CD4-positive, alpha-beta T cell treated with Interleukin-1 beta for 1 hour (primary cell): ENCODE data around the gene ZNF592.

Experiments used
- DNase-seq, 2 donors: peaks; one replicate each; pipeline ENCODE4 v3.0.0-alpha.2; 2020 to 2022

ZNF592 gene

DNA sequence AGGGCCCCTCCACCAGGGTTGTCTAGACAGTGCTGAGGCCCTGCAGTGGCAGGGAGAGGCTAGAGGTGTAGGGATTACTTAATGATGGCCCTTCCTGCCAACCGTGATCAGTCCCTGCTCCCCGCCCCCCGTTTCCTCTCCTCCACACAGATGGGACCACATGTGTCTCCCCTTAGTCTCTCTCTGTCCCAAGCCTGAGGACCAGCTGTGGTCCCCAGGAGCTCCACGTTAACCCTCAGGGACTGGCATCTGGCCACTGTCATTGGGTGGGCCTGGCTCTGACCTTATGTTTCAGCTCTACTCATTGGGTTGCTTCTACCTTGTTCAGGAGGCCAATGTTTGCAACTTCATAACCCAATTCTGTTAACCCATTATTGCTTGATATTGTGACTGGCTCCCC, 62.8 kb downstream of the ZNF592 start:
- no peak for DNase-seq

DNA sequence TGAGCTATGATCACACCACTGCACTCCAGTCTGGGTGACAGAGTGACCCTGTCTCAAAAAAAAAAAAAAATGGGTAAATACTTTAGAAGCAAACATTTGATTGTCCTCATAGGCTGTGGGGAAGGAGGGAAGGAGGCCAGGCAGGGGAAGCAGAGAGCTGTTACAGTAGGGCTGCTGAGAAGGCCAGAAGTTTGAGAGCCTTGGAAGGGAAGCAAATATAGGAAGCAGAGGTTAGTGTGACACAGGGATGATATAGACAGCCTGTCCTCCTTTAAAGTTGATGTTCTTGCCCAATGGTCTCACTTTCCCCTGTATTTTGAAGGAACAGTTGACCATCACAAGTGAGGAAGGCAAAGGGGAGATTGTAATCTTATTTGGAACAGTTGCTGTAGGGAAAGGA, 63.4 kb downstream of the ZNF592 start:
- DNase-seq, result no peak

DNA sequence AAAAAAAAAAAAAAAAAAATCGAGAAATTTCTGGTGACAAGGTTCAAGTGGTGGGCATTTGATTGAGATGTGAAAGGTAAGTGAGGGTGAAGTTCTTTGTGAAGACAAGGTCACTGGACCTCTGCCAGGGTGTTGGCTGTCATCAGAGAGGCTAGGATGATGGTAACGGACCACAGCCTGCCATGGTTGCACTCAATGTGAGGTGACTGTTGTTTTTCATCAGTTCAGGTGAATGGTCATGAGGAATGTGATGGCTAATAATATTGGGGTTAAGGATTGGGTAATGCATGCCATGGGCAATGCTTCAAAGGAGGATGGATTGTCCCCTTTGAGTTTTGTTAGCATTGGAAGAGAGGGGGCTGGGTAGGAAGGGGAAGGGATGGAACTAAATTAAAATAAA, 64.5 kb downstream of the ZNF592 start:
- DNase-seq, result no peak

DNA sequence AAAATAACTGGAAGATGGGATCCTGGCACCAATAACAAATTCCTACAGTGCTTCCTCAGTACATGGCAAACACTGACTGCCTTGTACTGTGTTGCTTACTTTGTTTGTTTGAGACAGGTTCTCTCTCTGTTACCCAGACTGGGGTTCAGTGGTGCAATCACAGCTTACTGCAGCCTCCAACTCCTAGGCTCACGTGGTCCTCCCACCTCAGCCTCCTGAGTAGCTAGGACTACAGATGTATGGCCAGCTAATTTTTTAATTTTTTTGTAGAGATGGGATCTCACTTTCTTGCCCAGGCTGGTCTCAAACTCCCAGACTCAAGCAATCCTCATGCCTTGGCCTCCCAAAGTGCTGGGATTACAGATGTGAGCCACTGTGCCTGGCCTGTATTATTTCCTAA, 65.0 kb downstream of the ZNF592 start:
- no peak for DNase-seq

DNA sequence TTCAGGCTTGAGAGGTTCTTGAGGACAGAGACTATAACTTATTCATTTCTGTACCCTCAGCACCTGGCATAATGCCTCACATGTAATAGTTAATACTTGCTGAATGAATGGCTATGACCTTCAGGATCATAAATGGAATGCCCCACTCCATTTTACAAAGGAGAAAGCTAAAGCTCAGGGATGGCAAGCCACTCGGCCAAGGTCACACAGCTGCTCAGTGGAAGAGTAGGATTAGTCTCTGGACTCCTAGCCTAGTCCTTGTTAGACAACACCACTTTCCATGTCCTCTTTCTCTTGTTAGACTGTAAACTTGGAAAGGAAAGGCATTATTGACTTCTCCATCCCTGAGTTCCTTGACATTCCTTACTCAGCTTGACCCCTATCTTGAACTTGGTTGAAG, 65.5 kb downstream of the ZNF592 start:
- no peak for DNase-seq

DNA sequence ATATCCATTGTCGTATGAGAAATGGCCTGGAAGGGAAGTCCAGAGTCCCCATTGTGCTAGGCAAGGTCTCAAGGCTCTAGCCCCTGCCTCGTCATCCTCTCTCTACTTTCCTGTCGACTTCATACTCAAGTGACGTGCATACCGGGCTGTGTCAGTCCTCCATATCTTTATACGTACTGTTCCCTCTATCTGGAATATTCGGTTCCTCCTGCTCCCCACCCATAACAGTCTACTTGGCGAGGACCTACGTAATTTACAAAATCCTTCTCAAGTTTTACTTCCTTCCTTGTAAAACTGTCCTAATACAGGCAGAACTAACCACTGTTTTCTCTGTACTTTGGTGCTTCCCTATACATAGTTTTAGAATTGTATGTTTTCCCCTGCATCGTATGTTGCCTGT, 66.5 kb downstream of the ZNF592 start:
- no peak for DNase-seq

DNA sequence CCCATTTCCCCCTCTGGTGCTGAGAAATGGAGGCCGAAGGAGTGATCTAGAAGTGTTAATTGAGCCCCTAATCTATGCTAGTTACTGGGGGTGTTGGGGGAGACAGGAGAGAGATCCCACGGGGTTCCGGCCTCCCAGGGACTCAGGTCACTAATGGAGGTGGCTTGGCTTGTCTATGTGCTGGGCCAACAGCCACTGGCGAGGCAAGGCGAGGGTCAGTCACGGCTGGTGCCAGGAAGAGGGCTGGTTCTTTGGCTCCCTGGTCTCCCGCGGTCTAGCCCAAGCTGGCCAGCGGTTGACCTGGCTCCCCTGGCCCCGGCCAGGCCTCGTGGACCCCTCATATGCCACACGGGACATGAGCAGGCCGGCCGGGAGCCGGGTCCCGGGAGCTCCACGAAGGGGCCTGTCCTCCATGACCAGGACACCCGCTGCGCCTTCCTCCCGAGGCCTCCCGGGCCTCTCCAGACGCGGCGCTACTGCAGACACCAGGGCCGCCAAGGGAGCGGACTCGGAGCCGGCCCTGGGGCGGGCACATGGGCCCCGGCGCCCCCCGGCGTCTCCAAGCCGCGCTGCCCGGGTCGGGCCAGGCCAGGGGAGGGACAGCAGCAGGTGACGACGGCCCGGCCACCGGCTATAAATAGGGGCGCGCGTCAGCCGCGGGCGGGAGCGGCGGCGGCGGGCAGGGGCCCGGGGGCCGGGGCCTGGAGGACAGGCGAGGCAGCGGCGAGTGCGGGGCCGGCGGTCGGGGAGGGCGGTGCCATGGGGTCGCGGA, 68.5 kb downstream of the ZNF592 start, which contains the start of gene ALPK3:
ALPK3 (plus strand) TSS at position 663 of the 772 bp plus-strand sequence; CDS start at position 760, 97 bp downstream.
- DNase-seq, result no peak

DNA sequence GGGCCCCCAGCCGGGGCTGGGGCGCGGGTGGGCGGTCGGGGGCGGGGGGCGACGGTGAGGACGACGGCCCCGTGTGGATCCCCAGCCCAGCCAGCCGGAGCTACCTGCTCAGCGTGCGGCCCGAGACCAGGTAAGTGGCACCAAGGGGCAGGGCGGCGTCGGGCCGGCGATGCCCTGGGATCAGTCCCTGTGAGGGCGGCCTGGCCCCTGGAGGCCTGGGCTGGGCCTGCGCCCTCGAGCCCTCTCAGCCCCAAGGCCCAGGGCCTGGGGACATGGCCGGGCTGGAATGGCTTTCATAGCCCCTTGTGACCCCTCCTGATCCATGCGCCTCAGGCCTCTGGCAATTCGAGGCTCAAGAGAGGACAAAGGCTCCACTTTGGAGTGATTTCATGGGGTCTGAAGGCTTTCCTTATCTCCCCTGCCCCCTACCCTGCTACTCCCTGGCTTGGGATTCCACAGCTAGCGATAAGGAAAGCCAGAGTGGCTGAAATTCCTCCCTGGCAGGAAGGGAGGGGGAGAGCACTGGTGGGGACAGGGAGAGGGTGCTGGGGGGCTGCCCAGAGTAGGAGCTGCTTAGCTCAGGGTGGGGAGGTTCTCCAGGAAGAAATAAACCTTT, 69.2 kb downstream of the ZNF592 start:
- no peak for DNase-seq

DNA sequence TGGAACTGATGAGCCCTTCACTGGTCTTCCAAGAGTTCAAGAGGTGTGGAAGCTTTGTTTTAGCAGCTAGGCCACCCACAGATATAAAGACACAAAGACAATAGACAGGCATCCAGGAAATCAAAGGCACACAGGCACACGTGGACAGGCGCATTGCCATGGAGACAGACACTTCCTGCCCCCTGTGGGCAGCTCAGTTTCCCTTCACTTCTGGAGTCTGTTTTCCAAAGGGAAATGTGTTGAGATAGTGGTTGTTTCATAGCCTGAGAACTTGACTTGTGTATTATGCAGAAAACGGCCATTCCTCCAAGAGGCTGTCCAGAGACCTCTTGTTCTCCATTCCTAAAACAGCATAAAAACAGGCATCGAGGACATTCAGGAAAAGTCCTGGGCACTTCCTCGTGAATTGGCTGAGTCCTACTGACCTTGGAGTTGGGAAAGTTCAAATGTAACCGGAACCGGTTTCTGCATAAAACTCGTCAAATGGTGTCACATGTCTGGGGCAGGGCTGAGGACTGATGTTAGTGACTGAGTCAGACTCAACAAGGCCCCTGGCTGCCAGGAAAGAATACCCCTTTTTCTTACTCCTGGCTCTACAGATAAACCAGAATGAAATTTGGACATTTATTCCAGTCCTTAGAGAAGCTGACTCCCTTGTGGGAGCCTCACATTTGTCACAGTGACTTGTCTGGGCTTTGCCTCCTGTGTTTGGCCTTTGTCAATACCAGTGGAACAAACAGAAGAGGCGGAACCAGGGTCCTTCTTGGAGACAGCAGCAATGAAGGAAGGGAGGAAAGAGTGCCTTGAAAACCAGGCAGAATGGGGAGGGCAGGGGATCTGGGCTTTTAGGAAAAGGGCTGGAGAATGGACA, 70.1 kb downstream of the ZNF592 start:
- DNase-seq, result no peak

DNA sequence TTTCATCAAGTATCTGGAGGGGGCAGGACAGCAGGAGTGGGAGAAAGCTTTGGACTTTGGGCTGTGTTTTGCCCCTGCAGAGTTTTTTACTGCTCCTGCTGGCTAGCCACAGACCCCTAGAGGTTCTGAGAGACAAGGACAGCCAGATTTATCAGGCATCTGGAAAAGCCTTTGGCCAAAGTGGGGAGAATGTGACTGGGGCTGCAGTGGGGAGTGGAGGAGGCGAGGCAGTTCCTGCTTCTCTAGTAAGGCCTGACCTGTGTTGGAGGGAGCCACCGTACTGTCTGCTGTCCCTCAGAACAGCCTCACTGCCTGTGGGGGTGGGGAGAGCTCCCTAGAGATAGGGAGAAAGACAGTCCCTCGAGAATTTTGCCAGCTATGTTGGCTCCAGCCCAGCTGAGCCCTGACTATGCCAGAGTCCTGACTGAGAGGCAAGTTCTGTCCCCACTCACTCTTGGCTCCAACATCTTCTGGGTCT, 70.9 kb downstream of the ZNF592 start:
- DNase-seq, result no peak

DNA sequence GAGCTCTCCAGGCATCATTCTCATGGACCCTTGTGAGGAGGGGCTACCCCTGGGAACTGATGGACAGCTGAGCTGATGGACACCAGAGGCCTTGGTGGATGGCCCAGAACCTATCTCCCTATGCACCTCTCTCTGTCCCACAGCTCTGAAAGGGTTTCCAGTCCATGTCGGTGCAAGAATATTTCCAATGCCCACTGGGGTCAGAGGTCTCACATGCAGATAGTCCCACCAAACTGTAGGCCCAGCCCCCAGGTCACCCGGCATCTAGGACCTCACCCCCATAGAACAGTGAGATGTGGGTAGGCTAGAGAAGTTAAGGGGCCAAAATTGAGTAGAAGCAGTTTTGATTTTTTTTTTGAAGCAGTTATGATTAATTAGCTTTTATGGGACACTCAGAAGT, 71.4 kb downstream of the ZNF592 start:
- DNase-seq, result no peak

DNA sequence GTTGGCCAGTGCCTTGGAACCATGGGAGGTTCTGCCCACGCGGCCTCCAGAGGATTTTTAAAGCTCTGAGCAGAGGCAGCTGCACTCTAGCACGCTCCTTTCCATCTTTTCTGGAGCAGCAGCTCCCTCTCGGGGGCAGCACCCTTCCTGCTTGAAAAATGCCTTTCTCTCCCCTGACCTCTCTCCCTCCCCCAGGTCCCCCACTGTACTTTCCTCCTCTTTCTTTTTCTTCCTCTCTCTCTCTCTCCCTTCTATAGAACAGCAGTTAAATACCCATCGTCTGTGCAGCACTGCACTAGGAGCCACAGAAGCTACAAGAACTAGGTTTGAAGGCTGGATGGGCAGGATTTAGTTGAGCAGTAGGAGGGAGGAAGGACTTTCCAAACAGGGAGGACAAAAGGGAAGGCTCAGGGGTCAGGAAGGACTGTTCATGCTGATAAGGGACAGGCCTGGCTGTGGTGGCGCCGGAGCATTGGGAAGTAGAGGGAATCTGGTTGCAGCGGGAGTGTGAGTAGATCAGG, 73.2 kb downstream of the ZNF592 start:
- no peak for DNase-seq

DNA sequence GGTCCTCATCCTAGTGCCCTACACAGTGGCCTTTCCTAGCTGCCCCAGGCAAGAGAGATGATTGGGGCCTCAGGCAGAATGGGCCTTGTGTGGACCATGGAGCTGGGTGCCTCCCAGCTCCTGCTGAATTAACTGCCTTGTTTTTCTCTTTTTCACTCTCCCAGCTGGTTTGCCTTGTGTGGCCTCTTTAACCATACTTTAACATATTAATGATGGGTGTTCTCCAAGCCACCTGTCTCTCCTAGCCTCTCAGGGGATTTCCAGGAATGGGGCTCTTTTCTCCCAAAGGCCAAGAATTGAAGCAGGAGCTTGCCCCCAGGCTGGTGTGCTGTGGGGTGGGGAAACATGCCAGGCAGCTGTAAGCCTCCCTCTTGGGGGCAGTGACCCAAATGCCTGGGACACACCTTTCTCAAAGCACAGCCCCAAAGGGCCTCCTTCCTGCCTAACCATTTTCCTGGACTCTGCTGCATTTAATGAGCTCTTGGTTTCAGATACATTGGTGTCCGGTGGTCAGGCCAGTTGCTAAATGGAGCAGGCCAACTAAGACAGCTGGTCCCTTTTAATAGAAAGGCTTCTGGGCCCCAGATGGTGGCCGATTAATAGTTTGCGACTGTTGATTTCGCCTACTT, 74.4 kb downstream of the ZNF592 start:
- DNase-seq, result no peak

DNA sequence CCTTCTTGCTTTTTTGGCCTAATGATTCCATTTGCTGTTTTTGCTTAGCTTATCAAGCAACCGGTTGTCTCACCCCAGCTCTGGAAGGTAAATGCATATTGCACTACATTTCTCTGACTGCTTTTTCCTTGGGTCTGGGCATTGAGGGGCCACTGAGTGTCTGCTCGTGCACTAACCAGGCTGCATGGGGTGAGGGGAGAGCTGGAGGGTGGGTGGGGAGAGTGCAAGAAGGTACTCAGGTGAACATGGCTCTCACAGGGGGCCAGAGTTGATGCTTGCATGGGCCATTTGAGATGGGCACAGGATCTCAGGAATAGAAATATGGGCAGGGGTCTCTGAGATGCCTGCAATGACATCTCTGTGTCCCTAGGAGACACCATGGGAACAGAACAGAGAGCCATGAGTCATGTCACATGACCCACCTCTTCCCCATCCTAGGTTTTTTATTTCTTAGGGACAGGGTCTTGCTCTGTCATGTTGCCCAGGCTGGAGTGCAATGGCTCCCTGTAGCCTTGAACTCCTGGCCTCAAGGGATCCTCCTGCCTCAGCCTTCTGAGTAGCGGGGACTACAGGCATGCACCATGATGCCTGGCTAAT, 75.0 kb downstream of the ZNF592 start:
- no peak for DNase-seq

DNA sequence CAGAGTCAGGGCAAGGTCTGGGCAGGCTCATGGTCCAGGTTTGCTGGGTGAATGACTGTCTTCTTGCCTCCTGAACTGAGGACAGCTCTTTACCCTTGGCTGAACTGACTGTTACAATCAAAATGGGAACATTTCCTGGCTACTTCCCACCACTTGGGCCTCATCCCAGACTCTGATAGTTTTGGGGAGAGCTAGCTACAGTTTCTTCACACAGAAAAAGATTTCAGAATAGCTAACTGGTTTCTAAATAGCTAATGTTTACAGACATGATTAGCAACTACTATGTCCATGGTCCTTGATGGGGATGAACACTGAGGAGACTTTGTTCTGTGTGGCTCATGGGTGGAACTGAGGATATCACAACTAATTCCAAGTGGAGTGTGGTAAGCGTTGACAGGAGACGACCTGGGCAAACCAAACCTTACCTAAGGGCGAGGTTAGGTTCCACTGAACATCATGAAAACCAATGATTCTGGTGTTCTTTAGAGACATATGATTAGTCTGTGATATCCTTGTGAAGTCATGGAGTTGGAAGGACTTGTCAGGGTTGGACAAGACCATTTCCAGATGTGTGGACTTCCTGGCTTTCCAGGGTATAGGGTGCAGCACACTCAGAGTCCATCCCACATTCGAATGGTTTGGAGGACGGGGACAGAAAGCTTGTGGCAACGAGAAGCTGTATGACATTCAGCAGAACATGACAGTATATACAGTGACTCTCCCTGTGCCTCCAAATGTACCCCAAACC, 76.0 kb downstream of the ZNF592 start:
- no peak for DNase-seq

DNA sequence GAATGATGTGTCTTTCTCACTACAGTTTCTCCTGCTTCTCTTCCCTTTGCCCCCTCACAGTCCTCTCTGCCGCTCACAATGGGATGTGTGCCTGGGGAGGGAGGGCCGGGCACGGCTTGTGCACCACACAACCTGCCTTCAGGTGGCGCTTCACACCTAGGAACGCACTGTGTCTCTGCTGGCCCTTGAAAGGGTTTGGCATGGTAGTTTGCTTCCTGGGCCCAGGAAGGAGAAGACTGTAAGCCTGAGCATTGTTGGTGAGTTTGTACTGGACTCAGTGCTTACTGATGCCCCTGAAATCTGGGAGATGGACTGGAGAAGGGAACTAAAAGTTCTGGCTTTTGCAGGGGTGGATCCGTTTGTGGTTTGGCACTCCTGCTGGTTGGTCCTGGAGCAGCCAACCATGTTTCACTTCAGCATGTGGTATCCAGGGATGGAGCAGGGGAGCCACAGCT, 78.0 kb downstream of the ZNF592 start:
- no peak for DNase-seq

DNA sequence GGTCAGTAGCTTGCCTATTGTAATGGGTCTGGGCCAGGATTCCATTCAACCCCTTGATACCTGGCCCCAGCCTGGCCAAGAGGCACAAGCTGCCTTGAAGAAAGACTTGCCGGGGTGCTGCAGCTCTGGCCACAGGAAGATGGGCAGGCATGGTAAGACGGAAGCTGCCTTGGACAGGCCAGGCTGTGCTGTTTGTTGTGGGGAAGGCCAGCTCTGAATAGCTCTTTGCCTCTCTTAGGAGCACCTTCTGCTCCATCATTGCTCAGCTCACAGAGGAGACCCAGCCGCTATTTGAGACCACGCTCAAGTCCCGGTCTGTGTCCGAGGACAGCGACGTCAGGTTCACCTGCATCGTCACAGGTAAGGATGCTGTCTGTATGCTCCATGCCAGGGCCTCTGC, 78.9 kb downstream of the ZNF592 start:
- no peak for DNase-seq

DNA sequence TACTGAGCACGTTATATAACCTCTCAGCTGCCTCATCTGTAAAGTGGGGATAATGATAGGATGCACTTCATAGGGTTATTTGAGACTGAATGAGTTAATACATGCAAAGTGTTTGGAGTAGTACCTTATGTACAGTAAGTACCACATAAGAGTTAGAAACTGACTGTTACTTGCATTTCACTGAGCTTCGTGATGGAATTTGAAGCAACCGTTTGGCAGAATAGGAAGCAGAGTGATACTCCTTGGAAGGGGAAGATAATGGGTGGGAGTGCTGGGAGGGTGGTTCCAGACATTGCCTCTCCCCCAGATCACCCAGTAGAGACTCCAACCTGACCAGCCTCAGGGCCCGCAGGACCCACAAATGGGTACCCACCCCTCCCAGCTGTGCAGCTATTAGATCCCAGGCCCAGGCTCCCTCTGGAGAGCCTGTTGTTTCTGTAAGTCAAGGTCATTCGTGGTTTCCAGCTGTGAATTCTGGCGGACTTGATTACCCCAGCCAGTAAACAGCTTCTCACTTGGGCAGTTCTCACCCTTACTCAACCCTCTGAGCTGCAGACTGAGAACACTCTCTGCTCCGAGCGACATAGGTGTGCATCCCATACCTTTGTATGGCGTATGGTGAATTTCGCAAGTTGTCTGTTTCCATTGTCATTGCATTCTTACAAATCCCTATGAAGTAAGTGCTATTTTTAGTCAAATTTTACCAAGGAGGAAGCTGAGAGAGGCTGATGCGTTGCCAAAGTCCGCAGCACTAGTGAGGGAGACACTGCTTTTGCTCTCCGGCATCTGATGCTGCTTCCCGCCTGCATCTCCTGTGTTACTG, 79.9 kb downstream of the ZNF592 start:
- no peak for DNase-seq

DNA sequence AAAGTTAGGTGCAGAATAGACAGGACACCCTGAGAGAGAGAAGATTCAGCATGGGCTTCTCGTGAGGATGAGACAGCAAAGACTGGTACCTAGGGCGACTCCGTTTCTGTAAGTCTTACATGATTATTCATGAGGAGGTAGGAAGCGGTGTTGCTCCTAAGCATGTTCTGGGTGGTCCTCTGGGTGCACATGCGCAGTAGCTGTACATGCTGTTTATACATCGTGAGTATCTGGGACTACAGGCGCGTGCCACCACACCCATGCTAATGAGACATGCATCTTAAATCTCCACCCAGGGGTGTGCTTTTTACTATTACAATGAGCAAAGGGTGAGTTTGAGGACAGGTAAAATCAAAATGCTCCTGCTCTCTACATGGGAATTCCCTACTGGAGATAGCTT, 81.0 kb downstream of the ZNF592 start:
- no peak for DNase-seq

DNA sequence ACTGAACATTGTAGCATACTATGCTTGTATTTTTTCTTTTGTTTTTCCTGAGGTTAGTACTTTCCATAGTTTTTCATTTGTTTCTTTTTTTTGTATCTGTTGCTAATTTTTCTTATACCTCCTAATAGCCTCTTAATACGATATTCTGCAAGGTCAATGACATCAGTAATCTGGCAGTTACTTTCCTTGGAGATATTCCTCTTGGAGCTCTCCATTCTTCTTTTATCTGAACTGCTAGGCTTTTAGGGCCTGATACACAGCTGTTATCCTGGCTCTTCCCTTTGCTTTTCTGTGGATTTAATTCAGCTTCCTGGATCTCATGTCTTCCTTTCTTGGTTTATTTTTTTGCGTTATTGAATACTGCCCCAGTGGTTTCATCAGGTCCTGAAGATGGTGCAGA, 81.6 kb downstream of the ZNF592 start:
- no peak for DNase-seq

DNA sequence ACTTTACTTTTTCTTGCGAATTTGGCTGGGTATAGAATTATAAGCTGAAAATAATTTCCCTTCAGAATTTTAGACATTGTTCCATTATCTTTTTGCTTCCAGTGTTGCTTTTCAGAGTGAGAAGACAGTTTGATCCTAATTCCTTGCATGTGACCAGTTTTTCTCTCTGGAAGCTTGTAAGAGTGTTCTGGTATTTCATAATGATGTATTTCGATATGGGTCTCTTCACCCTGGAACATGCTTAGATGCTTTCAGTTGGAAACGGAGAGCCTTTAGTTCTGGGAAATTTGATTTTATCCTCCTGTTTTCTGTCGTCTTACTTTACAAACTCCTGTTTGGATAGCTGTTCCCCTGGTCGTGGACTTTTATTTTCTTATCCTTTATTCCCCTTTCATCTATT, 82.6 kb downstream of the ZNF592 start:
- no peak for DNase-seq
